NCI-H748 treated with DMSO at 0.1 percent for 48 hours (cell line): ENCODE data around the gene CNN1.
"Not testable (repeated sequence)": the region's sequence is repeated elsewhere in the genome, so short reads cannot be mapped to it uniquely, and the experiment has no call there.

Experiments used
- DNase-seq: peaks from one replicate; lab custom pipeline; 2025; lab: John Stamatoyannopoulos, UW

Gene CNN1

DNA sequence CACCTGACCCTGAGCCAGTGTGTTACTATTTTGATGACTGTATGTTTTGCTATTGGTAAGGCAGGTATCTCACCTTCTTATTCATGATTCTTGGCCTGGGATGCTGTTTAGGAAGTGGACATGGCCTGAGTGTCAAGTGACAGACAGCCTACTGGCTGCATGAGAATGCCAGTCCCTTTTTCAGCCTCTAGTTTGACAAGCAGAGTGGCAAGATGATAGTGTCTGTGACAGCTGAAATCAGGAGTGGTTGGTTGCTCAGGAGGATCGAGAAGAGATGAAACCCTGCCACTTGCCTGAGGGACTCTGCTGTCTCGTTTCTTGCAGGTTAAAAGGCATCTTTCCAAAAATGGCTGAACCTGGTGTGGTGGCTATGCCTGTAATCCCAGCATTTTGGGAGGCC is 27.5 kb downstream of the CNN1 start:
- DNase-seq = no peak

DNA sequence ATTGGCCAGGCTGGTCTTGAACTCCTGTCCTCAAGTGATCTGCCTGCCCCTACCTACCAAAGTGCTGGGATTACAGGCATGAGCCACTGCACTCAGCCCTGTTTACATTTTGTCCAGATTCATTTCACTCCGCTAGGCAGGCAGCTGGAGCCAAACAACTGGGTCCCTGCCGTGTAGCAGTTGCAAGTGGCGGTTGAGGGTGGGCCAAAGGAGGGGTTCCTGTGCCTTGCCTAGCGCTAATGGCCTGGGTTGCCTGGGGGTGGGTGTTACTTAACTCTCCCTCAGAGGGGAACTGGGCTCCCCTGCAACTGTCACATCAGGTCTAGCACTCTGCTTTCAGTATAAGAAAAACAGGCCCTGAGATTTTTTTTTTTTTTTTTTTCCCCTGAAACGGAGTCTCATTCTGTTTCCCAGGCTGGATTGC is 31.4 kb downstream of the CNN1 start:
- DNase-seq = no peak

DNA sequence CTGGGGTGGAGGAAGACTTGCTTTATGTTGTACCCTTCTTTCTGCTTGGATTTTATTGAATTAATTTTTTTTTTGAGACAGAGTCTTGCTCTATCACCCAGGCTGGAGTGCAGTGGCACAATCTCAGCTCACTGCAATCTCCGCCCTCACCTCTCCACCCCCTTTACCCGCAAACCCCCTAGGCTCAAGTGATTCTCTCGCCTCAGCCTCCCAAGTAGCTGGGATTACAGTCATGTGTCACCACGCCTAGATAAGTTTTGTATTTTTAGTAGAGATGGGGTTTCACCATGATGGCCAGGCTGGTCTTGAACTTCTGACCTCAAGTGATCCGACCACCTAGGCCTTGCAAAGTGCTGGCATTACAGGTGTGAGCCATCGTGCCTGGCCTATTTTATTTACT is 34.7 kb downstream of the CNN1 start:
- DNase-seq = not testable (repeated sequence)

DNA sequence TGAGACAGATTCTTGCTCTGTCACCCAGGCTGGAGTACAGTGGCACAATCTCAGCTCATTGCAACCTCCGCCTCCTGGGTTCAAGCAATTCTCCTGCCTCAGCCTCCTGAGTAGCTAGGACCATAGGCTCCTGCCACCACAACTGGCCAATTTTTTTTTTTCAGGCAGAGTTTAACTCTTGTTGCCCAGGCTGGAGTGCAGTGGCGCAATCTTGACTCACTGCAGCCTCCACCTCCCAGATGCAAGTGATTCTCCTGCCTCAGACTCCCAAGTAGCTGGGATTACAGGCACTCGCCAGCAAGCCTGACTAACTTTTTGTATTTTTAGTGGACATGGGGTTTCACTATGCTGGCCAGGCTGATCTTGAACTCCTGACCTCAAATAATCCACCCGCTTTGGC is 35.1 kb downstream of the CNN1 start:
- not testable (repeated sequence) for DNase-seq

DNA sequence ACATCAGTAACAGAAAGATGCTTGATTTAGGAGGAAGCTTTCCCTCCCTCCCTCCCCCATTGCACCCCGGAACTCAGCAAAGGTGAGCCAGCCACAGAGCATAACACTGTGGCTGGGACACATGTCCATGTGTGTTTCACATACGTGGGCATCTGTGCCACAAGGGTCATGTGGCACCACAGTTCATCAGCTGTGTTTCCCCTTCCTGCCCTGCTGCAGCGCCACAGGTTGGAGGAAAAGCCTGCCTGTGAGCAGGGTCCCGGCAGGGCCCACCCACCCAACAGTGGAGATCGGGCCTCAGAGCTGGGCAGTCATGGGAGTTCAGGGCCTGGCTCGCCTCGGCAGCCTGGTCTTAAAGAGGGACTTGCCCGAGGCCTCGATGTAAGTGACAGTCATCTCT is 36.0 kb downstream of the CNN1 start:
- DNase-seq = no peak

DNA sequence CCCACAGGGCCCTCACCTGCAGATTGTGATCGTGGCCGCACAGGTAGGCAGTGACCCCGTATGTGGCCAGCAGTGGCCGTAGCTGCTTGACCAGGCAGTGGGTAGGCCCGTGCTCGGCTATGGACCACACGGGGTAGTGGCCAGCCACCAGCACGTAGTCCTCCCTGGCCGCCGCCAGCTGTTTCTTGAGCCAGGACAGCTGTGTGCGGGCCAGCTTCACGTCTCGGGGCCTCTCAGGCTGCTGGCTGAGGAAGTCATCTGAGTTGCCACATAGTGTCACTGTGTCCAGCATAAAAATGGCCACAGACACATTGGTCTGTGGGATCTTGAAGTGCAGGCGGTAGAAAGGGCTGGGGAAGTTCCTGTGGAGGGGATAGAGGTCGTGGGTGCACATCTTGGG is 37.6 kb downstream of the CNN1 start:
- DNase-seq = no peak

DNA sequence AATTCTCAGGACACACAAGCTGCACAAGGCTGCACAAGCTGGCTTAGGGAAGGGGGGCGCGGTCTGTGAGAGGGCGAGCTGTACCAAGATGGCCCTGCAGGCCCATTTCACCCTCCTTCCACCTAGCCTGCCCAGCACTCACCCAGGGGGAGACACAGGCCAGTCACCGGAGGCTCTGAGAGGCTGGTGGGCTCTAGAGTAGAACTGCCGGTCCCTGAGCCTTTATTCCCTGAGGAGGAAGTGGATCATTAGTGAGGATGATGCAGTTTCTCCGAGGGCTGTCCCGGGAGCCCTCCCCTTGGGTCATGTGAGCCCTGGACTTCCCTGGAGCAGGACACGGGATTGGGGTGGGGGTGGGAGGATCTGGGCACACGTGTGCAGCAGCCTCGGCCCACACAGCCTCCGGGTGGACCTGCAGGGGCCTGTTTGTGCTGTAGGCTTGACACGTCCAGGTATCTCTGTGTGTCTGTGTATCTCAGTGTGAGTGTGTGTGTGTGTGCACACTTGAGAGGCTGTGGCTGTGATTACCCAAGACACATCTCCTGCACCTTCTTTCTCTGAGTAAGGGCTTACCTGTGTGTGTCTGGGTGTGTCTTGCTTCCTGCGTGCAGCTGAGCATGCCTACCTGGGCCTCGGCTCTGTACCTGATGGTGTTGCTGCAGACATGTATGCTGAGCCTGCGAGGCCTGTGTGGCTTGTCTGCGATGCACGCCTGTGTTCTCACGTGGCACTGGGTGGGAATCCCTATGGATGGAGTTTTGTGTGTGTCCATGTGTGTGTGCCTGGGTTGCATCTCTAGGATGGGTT is 39.0 kb downstream of the CNN1 start, which contains the start of gene ACP5:
ACP5 (minus strand) TSS at position 195 of the 807 bp plus-strand sequence. CDS start 328 bp downstream, outside the sequence.
- no peak for DNase-seq

DNA sequence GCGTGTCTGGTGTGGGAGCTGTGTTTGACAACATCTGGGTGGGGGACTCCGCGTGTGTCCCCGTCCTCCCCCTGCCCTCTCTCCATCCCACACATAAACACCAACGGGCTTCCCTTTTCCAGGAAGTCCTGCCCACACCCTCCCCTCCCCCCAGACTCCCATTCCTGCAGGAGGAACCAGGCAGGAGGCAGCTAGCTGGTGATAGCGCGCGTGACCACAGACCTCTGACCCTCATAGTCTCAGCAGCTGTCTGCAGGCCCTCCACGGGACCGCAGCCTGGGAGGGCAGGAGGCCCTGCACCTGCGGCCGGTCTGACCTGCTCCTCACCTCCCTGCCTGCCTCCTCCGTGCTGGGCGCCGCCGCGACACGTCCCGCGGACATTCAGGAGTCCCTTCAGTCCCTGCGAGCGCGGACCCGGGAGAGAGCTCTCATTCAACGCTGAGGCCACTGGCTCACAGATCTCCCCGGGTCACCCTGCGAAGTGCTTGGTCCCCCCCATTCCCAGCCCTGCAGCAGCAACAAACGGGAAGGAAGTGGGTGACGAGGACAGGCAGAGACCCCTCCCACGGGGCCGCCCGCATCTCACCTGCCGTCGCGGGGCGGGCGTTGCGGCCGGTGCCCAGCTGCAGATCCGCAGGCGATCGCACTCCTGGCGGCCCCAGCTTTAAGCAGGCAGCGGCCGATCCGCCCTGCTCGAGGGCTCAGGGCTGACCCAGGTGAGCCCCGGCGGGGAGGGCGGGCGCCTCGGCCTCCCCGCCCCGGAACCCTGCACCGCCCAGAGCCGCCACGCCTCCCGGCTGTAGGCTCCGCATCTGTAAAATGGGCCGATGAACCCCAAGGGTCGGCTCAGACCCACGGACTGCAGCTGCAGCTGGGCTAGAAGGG is 39.8 kb downstream of the CNN1 start:
- DNase-seq = no peak

DNA sequence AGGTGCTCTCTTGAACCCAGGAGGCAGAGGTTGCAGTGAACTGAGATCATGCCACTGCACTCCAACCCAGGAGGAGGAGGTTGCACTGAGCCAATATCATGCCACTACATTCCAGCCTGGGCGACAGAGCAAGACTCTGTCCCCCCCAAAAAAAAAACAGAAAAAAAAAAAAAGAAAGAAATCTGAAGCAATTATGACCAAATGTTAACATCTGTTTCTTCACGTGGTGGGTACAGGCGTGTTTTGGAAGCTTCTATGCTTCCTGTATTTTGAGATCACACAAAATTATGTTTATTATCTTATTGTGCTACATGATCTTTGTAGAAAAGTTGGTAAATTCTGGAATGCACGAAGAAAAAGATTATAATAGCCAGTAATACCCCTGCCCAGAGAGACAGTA is 41.5 kb downstream of the CNN1 start:
- no peak for DNase-seq

DNA sequence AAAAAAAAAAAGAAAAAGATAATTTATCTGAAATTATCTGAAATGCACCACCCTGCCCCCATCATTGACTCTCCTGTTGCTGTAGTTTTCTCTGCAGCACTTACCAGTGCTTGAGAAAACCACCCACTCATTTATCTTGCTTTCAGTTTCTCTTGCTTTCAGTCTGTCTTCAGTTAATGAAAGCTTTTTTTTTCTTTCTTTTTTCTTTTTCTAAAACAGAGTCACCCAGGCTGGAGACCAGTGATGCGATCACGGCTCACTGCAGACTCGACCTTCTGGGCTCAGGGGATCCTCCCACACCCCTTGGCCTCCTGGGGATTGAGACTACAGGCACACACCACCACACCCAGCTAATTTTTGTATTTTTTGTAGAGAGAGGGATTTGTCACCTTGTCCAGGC is 43.1 kb downstream of the CNN1 start:
- DNase-seq = no peak

DNA sequence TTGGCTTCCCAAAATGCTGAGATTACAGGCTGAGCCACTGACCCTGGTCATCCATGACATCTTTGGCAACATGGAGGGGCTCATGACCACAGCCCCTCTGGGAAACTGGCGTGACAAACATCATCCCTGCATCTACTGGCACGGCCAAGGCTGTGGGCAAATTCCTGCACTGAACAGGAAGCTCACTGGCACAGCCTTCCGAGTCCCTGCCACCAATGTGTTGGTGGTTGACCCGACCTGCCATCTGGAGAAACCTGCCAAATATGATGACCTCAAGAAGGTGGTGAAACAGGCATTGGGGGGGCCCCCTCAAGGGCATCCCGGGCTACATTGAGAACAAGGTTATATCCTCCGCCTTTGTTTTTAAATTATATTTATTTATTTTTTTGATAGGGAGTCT is 47.7 kb downstream of the CNN1 start:
- DNase-seq = no peak

DNA sequence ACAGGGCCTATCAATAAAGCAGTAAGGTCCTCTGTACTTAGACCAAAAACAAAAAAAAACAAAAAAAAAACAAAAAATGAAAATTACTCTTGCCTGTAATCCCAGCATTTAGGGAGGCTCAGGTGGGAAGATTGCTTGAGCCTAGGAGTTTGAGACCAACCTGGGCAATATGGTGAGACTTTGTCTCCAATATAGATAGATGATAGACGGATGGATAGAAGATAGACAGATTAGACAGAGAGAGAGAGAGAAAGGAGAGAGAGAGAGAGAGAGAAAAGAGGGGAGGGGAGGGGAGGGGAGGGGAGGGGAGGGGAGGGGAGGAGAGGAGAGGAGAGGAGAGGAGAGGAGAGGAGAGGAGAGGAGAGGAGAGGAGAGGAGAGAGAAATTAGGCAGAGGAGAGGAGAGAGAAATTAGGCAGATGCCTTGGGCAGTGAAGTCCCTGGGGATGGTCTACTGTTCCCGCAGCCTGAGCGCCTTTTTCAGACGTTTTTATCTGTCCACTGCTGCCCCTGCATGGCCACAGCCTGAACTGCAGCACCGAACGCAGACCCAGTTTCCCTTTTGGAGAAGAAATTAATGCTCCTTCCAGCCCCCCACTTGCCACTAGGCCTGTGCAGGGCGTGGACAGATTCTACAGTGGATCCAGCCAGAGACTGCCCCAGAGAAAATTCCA is 48.8 kb downstream of the CNN1 start:
- peak; percentile 45 for DNase-seq

DNA sequence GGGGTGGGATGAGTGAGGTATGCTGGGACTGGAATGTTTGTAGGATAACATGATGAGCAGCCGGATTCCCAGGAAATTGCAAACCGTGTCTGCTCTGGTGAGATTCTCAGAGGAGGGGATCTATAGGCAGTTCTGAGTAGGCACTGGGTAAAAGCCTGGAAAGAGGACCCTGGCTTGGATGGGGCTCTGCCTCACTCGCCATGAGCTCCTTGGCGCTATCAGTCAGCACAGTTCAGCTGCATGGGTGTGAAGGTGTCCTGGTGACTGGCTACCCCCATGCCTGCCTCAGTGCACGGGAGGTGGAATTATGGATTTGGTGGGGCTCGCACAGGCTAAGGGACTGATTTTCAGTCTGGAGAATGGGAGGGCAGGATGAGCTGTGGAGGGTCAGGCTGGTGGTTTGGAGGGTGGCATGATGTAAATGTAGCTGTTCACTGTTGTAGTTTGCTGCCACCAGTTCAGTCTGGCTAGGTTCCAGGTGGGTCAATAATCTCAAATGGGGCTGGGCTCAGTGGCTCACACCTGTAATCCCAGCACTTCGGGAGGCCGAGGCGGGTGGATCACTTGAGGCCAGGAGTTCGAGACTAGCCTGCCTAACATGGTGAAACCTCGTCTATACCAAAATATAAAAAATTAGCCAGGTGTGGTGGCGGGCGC is 49.5 kb downstream of the CNN1 start:
- DNase-seq = no peak

DNA sequence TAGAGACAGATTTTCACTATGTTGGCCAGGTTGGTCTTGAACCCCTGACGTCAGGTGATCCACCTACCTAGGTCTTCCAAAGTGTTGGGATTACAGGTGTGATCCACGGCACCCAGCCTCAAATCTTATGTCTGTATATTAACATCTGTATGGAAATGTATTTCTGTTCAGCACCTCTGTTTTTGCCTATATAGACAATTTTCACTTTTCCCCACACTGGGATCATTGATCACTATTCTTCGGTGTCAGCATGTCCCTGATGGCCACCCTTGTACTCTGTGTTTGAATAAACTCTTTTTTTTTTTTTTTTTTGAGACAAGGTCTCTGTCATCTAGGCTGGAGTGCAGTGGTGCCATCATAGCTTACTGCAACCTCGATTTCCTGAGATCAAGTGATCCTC is 55.4 kb downstream of the CNN1 start:
- no peak for DNase-seq

DNA sequence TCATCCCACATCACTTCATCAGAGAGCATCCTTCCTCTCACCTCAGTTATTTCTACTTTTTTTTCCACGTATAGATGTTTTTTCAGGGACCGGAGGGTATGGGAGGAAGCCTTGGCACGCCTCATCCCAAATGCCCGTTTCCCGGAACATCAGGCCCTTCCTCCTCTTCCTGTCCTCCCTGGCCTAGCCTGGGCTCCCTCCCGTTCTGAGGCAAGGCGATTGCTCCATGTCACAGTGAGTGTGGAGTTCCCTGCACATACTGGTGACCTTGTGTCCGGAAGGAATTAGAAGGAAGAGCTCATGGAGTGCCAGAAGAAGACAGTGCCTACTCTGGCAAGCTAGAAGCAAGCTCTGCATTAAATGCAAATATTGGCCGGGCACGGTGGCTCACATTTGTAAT is 57.5 kb downstream of the CNN1 start:
- no peak for DNase-seq

DNA sequence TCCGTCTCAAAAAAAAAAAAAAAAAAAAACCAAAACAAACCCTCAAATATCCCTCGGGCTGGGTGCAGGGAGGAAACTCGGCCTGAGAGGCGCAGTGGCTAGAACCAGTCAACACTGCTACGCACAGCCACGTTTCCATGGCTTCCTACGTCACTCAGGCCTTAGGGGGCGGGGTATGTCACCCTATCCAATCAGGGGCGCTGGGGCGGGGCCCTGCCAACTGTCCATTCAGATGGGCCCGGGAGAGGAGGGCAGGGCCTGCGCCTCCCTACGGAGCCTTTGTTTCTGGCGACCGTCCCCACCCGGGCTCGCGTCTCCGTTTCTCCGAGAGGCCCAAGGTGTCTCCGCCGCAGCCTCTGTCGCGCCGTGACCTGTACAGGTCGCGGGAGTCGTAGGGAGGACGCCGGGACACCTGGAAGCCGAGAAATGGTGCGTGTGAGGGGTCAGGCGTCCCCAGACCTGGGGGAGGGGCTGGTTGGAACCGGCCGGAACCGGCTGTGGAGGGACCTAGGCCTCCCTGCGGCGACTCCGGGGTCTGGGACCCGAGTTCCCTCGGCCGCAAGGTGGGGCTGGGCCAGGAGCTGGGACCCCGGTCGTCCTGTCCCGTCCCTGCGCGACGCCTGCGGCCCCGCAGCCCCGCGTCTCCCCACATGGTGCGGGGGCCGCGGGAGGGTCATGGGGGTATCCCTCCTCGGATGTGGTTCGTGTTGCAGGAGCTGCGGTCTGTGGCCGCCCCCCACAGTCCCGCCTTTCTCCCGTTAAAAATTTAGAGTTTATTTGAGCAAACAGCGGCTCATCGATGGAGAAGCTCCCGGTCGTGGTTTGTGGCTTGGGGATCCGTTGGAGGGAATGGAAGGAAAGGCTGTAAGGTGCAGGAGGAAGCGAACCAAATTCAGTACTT is 58.8 kb downstream of the CNN1 start, which contains the start of gene ZNF627:
ZNF627 (plus strand) TSS at position 282 of the 901 bp plus-strand sequence; CDS start at position 427, 145 bp downstream.
- DNase-seq = peak; percentile 89

DNA sequence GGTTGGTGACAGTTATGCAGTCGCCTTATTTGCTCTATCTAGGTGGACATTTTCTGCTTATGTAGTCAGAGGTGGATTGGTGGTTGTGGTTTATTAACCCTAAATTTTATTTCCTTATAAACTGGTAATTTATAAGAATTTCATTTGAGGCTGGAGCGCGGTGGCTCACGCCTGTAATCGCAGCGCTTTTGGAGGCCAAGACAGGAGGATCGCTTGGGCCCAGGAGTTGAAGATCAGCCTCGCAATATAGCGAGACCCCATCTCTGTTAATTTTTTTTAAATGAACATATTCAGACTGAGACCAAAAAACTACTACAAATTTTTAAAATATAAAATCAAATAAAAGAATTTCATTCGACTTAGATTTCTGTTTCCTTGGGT is 59.4 kb downstream of the CNN1 start:
- DNase-seq = no peak

DNA sequence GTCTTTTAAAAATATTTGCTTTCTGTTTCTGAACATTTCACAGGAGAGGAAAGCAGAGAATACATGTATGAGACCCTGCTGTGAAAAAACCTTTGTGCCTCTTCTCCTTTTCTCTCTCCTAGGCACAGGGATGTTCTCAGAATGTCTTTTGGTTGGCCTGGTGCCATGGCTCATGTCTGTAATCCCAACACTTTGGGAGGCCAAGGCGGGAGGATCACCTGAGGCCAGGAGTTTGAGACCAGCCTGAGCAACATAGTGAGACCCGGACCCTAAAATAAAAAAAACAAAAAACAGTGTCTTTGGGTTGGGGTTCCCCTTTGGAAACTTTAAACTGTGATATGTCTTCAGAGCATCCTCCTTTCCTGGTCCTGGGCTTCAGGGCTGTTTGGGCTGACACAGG is 60.1 kb downstream of the CNN1 start:
- DNase-seq = no peak

DNA sequence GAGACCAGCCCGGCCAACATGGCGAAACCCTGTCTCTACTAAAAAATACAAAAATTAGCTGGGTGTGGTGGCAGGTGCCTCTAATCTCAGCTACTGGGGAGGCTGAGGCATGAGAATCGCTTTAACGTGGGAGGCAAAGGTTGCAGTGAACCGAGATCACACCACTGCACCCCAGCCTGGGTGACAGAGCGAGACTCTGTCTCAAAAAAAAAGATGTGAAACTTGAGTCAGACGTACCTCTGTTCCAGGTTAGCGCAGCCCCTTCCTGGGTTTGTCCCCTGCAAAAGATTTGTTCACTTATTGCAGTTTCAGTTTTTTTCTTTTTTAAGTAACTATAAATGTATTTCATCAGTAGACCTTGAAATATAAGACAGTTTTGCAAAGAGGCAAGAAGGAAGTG is 61.1 kb downstream of the CNN1 start:
- DNase-seq = not testable (repeated sequence)
